Breast epithelium (tissue), 4 donors: ENCODE results near the gene CRTC3. TPM values are rescaled to one million over a fixed set of nuclear protein-coding genes. Genes with fewer than 3 reads are reported as not detected.

Experiments used
- DNase-seq, 2 donors: peaks; one replicate each; pipeline ENCODE4 v3.0.0-alpha.2; 2019; ENCODE audit warnings: low spot score in 2 of 2
- H3K27ac ChIP-seq, 2 donors: fragments of 200-600 bp; sonication (generic) in 1 of 2; one replicate each; pipeline ENCODE4 v1.5.1; 2016 to 2019; ENCODE audit warnings: mild to moderate bottlenecking in 1 of 2
- H3K27me3 ChIP-seq, 2 donors: fragments of 200-600 bp; sonication (generic) in 1 of 2; one replicate each; pipeline versions ENCODE4 v1.5.1 to v1.6.0; 2017 to 2019; ENCODE audit warnings: control low read depth in 1 of 2, mild to moderate bottlenecking in 1 of 2
- H3K36me3 ChIP-seq: fragments of 200-600 bp; one replicate; pipeline ENCODE4 v1.5.1; 2019
- H3K4me1 ChIP-seq, 2 donors: fragments of 200-600 bp; sonication (generic); one replicate each; pipeline ENCODE4 v1.5.1; 2016 to 2019; ENCODE audit warnings: control low read depth in 1 of 2
- H3K4me3 ChIP-seq, 3 donors: fragments of 200-600 bp; sonication (generic); 1 replicate in 2 of 3; 2 replicates in 1 of 3; pipeline ENCODE4 v1.5.1; 2016 to 2019; ENCODE audit warnings: mild to moderate bottlenecking in 3 of 3, moderate library complexity in 2 of 3
- H3K9me3 ChIP-seq, 2 donors: fragments of 200-600 bp; sonication (generic) in 1 of 2; one replicate each; pipeline ENCODE4 v1.5.1; 2016 to 2019; ENCODE audit warnings: control low read depth in 1 of 2
- POLR2A ChIP-seq: fragments of 450-650 bp; IDR thresholded peaks from one replicate; pipeline ENCODE4 v1.6.1; 2016; ENCODE audit warnings: antibody characterized with exemption, mild to moderate bottlenecking, moderate library complexity
- POLR2AphosphoS5 ChIP-seq, 3 donors: sonication (generic); formaldehyde crosslinking; IDR thresholded peaks; one replicate each; pipeline ENCODE4 v1.6.1; 2017; ENCODE audit warnings: antibody characterized with exemption in 3 of 3
- intact Hi-C: fragments of 100-400 bp; cut with DNase I; formaldehyde crosslinking; loops from one replicate; pipeline ENCODE4 v1.15.1; 2023; ENCODE audit warnings: low total_unique reads
- total RNA-seq, 3 donors: library from RNA; depleted of rRNA; stranded (reverse); fragments of >200 nt; gene quantifications; one replicate each; pipeline ENCODE4 v1.1.0, GENCODE V29; 2016
- TF ChIP-seq, protein P1 (sequence below), 3 donors: fragments of 450-650 bp; IDR thresholded peaks; one replicate each; pipeline ENCODE4 v1.5.1; 2016 to 2017; ENCODE audit warnings: antibody characterized with exemption in 3 of 3, mild to moderate bottlenecking in 3 of 3, moderate library complexity in 3 of 3

The CRTC3 gene
- total RNA-seq, 3 donors from 2014 or later, result 29.4 to 40.6 (median 36.2) TPM

DNA sequence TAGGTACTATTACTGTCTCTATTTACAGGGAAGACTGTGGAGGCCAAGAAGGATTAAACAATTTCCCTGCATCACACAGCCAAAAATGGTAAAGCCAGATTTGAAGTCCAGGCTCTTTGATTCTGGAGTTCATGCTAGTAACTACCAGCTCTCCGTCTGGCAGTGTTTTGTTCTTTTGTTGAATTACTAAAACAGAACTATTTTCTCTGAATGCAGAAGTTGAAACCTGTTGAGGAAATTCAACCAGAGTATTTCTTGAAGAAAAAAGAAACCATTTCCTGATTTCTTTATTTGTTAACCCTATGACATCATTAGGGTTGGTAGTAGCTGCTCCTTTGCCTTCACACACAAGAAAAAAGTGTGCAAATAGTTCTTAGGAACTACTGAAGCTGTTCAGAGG, 34.3 kb downstream of the CRTC3 start:
- no peak for DNase-seq
- intact Hi-C loops, result no loop called here
- peak overlapping the region in 1 of 2 donors; percentile 33 for H3K27ac ChIP-seq
- H3K36me3 ChIP-seq, result no peaks in the 10 kb centered on the region
- H3K27me3 ChIP-seq, result no peaks in the 10 kb centered on the region
- peaks cover 7 to 12% of the 10 kb centered on the region in 2 donors for H3K4me1 ChIP-seq
- TF ChIP-seq, protein P1, sequence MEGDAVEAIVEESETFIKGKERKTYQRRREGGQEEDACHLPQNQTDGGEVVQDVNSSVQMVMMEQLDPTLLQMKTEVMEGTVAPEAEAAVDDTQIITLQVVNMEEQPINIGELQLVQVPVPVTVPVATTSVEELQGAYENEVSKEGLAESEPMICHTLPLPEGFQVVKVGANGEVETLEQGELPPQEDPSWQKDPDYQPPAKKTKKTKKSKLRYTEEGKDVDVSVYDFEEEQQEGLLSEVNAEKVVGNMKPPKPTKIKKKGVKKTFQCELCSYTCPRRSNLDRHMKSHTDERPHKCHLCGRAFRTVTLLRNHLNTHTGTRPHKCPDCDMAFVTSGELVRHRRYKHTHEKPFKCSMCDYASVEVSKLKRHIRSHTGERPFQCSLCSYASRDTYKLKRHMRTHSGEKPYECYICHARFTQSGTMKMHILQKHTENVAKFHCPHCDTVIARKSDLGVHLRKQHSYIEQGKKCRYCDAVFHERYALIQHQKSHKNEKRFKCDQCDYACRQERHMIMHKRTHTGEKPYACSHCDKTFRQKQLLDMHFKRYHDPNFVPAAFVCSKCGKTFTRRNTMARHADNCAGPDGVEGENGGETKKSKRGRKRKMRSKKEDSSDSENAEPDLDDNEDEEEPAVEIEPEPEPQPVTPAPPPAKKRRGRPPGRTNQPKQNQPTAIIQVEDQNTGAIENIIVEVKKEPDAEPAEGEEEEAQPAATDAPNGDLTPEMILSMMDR (IDR thresholded peaks at IDR 0.05), result no peak
- TF ChIP-seq POLR2AphosphoS5 (IDR thresholded peaks at IDR 0.05) (no peak), POLR2A (no peak)
- no peaks in the 10 kb centered on the region for H3K9me3 ChIP-seq
- no peak overlapping the region for H3K4me3 ChIP-seq

DNA sequence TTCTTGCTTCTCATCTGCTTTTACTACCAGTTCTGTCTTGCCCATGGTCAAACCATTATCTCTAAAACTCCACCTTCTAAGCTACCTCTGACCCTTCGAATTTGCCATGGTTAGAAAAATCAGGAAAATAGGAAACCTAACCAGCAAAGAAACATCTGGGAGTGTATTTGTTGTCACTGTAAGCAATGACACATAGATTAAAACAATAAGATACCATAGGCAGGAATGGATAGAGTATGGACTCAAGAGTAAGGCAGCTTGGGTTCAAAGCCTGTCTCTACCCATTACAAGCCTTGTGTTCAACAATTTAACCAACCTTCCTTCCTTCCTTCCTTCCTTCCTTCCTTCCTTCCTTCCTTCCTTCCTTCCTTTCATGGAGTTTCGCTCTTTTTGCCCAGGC, 34.9 kb downstream of the CRTC3 start:
- DNase-seq, result no peak
- TF ChIP-seq POLR2AphosphoS5 (IDR thresholded peaks at IDR 0.05), result no peak
- no peak overlapping the region for H3K27ac ChIP-seq
- H3K36me3 ChIP-seq, result no peaks in the 10 kb centered on the region
- no peak overlapping the region for H3K4me3 ChIP-seq
- intact Hi-C loops, result no loop called here
- H3K27me3 ChIP-seq, result no peaks in the 10 kb centered on the region
- peaks cover 7 to 12% of the 10 kb centered on the region in 2 donors for H3K4me1 ChIP-seq
- H3K9me3 ChIP-seq, result no peaks in the 10 kb centered on the region

DNA sequence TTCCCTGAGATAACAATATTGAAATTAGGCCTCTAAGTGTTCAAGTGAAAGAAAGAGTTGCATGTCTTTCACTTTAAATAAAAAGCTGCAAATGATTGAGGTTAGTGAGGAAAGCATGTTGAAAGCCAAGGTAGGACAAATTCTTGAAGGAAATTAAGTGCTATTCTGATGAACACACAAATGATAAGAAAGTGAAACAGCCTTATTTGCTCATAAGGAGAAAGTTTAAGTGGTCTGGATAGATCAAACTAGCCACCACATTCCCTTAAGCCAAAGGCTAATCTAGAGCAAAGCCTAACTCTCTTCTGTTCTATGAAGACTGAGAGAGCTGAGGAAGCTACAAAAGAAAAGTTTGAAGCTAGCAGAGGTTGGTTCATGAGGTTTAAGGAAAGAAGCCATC, 36.1 kb downstream of the CRTC3 start:
- no peak overlapping the region for H3K27ac ChIP-seq

DNA sequence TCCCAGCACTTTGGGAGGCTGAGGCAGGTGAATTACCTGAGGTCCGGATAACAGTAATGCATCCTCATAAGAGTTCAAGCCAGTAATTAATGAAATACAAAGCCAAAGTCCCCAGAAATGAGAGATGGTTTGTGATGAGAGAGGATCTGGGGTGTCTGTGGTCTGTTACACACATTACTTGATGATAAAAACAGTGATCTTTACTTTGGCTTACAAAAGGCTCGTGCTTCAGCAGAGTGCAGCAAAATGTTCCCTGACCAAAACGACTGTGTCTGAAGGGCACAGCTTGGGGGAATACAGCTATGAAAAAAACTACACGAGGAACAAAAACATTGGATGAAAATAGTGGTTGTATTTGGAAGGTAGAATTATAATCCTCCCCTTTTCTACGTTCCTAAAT, 40.9 kb downstream of the CRTC3 start:
- no peaks in the 10 kb centered on the region for H3K4me1 ChIP-seq
- peak overlapping the region in 1 of 2 donors; percentile 27 for H3K27ac ChIP-seq
- no peaks in the 10 kb centered on the region for H3K9me3 ChIP-seq
- H3K27me3 ChIP-seq, result no peaks in the 10 kb centered on the region
- intact Hi-C loops, result no loop called here
- no peak for DNase-seq
- H3K36me3 ChIP-seq, result no peaks in the 10 kb centered on the region
- TF ChIP-seq POLR2AphosphoS5 (IDR thresholded peaks at IDR 0.05) (no peak), POLR2A (no peak)
- TF ChIP-seq, protein P1 (IDR thresholded peaks at IDR 0.05), result no peak
- H3K4me3 ChIP-seq, result no peak overlapping the region

More for the DNA sequence above, 36.1 kb downstream of the CRTC3 start:
- H3K27me3 ChIP-seq, result no peaks in the 10 kb centered on the region
- peaks cover 3 to 4% of the 10 kb centered on the region in 2 donors for H3K4me1 ChIP-seq
- no peaks in the 10 kb centered on the region for H3K9me3 ChIP-seq
- no peak overlapping the region for H3K4me3 ChIP-seq
- DNase-seq, result no peak
- H3K36me3 ChIP-seq, result no peaks in the 10 kb centered on the region
- intact Hi-C loops, result loop anchor here (1.0 kb wide), 1 partner anchor 43 kb away; no protein-coding TSS in a partner anchor
- TF ChIP-seq, protein P1 (IDR thresholded peaks at IDR 0.05), result no peak
- TF ChIP-seq POLR2A (no peak), POLR2AphosphoS5 (IDR thresholded peaks at IDR 0.05) (no peak)

DNA sequence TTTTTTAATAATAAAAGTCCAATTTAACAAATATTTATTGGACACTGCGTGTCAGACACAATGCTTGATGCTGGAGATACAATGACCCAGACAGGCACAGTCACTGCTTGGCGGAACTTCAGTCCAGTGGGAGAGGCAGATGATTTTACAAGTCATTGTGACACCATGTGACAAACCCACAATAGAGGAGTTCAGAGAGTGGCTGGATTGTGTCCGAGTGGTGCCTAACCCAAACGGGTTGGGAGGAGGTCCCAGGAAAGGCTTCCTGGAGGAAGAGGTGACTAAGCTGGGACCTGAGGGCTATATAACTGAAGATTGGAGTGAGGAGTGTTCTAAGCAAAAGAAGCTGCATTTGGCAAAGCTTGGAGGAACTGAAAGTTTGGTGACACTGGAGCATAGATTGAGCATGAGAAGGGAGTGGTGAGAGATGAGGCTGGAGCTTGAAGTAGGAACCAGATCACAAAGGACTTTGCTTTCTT, 41.4 kb downstream of the CRTC3 start:
- DNase-seq, result peak; percentile 46 to 60
- H3K27ac ChIP-seq, result peak overlapping the region in 1 of 2 donors; percentile 27

More for the DNA sequence above, 41.4 kb downstream of the CRTC3 start:
- Histone ChIP-seq H3K36me3 (no peaks in the 10 kb centered on the region), H3K9me3 (no peaks in the 10 kb centered on the region), H3K4me3 (no peak overlapping the region), H3K4me1 (no peaks in the 10 kb centered on the region), H3K27me3 (no peaks in the 10 kb centered on the region)
- intact Hi-C loops, result no loop called here
- no peak for TF ChIP-seq POLR2A
- TF ChIP-seq POLR2AphosphoS5 (IDR thresholded peaks at IDR 0.05), result peak in 1 of 3 donors; percentile 16
- TF ChIP-seq, protein P1 (IDR thresholded peaks at IDR 0.05), result no peak
